Measurements from ENCODE around the gene NRCAM. TPM values are rescaled to one million over a fixed set of nuclear protein-coding genes. Genes with fewer than 3 reads are reported as not detected.

Gene NRCAM
- total RNA-seq, 1 donor from 2014 or later: 0.14 TPM

DNA sequence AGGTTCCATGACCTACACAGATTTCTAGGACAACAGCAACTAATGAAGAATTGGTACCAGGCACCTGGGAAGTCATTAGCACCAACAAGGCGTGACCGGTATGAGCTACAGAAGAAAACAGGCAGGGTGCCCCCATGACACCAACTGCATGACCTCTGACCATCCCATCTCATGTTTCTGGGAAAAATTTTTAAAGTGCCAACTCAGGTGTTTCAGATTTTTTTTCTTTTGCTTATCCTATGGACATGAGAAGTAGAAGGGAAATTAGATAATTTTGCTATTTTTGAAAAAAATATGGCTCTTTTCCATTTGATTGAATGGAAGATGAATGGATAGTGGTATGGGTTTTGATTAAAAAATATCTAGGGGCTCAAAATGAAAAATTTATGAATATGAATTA lies 154.8 kb downstream of the NRCAM start:
- H3K9me3 ChIP-seq (replicated peaks): no peaks in the 10 kb centered on the region
- no peaks in the 10 kb centered on the region for H3K27me3 ChIP-seq (ENCODE audit: low read depth)
- no peaks in the 10 kb centered on the region for H3K36me3 ChIP-seq
- no peak for DNase-seq
- no peak for TF ChIP-seq CTCF (IDR thresholded peaks at IDR 0.05; ENCODE audit: borderline replicate concordance)
- no peak overlapping the region for H3K4me3 ChIP-seq
- H3K4me1 ChIP-seq: no peaks in the 10 kb centered on the region
- H3K27ac ChIP-seq (replicated peaks): no peak overlapping the region
- intact Hi-C loops (cut with micrococcal nuclease): no loop called here

DNA sequence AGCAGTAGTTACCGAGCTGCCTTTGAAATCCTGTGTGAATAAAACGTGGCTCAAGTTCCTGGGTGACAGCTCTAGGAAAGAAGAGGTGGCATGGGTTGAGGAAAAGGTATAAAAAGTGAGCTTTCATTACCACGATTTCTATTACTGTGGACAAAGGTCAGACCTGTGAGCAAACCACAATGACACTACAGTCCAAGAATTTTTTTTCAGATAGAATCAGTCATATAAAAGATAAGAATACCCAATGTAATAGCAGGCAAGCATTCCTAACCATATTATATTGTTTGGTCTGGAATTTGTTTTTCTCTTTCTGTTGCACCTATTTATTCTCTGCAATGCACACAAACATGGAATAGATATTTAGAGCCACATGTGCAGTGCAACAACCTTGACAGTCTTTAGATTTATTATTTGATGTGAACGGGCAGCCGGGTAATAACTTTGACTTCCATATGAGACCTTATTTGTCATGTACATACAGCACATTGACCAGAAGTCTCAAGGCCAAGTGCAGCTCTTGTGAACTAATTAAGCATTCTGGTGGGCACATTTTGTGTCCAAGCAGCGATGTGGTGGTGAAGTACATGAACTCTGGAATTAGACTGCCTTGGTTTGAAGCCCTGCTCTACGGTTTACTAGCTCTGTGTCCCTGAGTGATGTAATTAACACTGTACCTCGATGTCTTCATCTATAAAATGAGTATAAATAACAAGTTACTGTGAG lies 156.8 kb downstream of the NRCAM start:
- Histone ChIP-seq H3K4me1 (no peaks in the 10 kb centered on the region), H3K27me3 (ENCODE audit: low read depth) (no peaks in the 10 kb centered on the region), H3K36me3 (no peaks in the 10 kb centered on the region), H3K27ac (replicated peaks) (no peak overlapping the region), H3K4me3 (no peak overlapping the region), H3K9me3 (replicated peaks) (no peaks in the 10 kb centered on the region)
- no peak for DNase-seq
- intact Hi-C loops (cut with micrococcal nuclease): no loop called here
- no peak for TF ChIP-seq CTCF (IDR thresholded peaks at IDR 0.05; ENCODE audit: borderline replicate concordance)

DNA sequence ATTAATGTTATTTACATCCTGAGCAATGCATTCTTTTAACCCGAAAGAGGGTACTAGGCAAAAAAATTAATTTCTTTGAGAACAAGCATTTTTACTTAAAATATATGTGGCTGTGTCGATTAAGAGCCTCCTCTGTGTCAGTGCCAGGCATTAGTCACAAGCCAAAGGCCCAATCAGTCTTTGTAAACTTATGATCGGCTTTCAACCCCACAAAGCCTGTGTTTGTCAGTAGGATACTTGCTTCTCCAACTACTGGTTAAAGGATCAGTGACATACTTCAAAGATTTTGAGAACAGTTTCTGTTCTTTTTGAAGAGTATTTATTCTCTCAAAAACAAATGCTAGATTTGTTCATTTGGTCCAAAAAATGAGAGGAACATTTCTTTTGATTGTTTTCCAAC lies 159.3 kb downstream of the NRCAM start:
- DNase-seq: no peak
- intact Hi-C loops (cut with micrococcal nuclease): no loop called here
- Histone ChIP-seq H3K9me3 (replicated peaks) (no peaks in the 10 kb centered on the region), H3K27ac (replicated peaks) (no peak overlapping the region), H3K4me3 (no peak overlapping the region), H3K36me3 (no peaks in the 10 kb centered on the region), H3K4me1 (no peaks in the 10 kb centered on the region), H3K27me3 (ENCODE audit: low read depth) (no peaks in the 10 kb centered on the region)
- no peak for TF ChIP-seq CTCF (IDR thresholded peaks at IDR 0.05; ENCODE audit: borderline replicate concordance)

- Histone ChIP-seq H3K4me3 (no peak overlapping the region), H3K27ac (replicated peaks) (no peak overlapping the region), H3K36me3 (no peaks in the 10 kb centered on the region), H3K9me3 (replicated peaks) (no peaks in the 10 kb centered on the region), H3K27me3 (ENCODE audit: low read depth) (no peaks in the 10 kb centered on the region), H3K4me1 (no peaks in the 10 kb centered on the region)
- no peak for DNase-seq
- intact Hi-C loops (cut with micrococcal nuclease): no loop called here
- no peak for TF ChIP-seq CTCF (IDR thresholded peaks at IDR 0.05; ENCODE audit: borderline replicate concordance)
Measured at GRCh38 chr7:108294595-108294994, 161.6 kb downstream of the NRCAM start.

GRCh38 chr7:108293149-108293612 lies 163.1 kb downstream of the NRCAM start:
- no peak overlapping the region for H3K4me3 ChIP-seq
- no peaks in the 10 kb centered on the region for H3K27me3 ChIP-seq (ENCODE audit: low read depth)
- no peaks in the 10 kb centered on the region for H3K36me3 ChIP-seq
- no peak overlapping the region for H3K27ac ChIP-seq (replicated peaks)
- no peak for DNase-seq
- no peaks in the 10 kb centered on the region for H3K4me1 ChIP-seq
- intact Hi-C loops (cut with micrococcal nuclease): no loop called here
- no peaks in the 10 kb centered on the region for H3K9me3 ChIP-seq (replicated peaks)
- TF ChIP-seq CTCF (IDR thresholded peaks at IDR 0.05; ENCODE audit: borderline replicate concordance): no peak
